ENCODE data around the gene AHNAK2.
"Not testable (repeated sequence)": the region's sequence is repeated elsewhere in the genome, so short reads cannot be mapped to it uniquely, and the experiment has no call there.

The AHNAK2 gene

GRCh38 chr14:104895207-104895785 lies 82.9 kb downstream of the AHNAK2 start:
- no peak for DNase-seq

DNA sequence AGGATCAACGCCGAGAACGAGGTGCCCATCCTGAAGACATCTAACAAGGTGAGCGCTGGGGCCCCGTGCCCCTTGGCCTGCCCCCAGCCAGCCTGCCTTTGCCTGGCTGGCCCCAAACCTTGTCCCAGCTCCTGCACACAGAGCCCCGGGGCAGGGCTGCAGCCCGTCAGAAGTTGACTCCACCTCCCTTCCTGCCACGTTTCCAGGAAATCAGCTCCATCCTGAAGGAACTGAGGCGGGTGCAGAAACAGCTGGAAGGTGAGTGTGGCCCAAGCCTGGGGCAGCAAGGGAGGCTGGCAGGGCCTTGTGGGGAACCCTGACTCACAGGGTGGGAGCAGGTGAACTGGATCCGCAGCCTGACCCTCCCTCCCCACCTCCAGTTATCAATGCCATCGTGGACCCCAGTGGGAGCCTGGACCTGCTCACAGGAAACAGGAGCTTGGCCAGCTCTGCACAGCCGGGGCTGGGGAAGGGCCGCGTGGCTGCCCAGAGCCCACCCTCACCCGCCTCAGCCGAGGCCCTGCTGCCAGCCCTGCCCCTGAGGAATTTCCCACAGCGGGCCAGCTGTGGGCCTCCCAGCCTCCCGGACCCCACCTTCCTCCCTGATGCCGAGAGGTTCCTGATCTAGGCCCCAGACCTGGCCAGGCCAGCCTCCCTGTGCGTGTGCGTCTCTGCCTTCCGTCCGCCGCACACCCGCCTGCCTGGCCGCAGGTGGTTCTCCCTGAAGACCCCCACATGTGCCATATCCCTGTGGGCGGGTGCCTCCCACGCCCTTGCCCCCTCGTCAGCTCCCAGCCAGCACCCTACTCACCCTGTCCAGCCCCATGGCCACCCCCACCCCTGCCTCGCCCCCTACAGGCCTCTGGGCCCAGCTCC lies 83.6 kb downstream of the AHNAK2 start:
- DNase-seq = no peak

GRCh38 chr14:104893435-104894207 lies 84.6 kb downstream of the AHNAK2 start:
- DNase-seq = no peak

GRCh38 chr14:104892531-104893434 lies 85.4 kb downstream of the AHNAK2 start:
- DNase-seq = no peak

GRCh38 chr14:104891664-104892530 lies 86.3 kb downstream of the AHNAK2 start:
- DNase-seq = no peak

GRCh38 chr14:104891121-104891551 lies 87.0 kb downstream of the AHNAK2 start:
- no peak for DNase-seq

DNA sequence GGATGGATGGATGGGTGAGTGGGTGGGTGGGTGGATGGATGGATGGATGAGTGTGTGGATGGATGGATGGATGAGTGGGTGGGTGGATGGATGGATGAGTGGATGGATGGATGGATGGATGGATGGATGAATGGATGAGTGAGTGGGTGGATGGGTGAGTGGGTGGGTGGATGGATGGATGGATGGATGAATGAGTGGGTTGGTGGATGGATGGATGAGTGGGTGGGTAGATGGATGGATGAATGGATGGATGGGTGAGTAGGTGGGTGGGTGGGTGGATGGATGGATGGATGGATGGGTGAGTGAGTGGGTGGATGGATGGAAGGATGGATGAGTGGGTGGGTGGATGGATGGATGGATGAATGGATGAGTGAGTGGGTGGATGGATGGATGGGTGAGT lies 87.9 kb downstream of the AHNAK2 start:
- DNase-seq = not testable (repeated sequence)

DNA sequence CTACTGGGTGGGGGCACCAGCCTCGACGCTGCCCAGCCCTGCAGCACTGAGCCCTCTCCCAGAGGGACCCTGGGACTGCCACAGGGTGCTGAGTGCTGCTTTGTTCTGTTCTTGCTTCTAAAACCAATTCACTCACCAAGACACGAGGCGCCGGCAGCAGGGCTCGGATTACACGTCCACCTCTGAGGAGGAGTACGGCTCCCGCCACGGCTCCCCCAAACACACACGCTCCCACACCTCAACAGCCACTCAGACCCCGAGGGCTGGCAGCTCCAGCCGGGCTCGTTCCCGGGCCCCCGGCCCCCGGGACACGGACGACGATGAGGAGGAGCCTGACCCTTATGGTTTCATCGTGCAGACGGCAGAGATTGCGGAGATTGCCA lies 88.8 kb downstream of the AHNAK2 start:
- no peak for DNase-seq

DNA sequence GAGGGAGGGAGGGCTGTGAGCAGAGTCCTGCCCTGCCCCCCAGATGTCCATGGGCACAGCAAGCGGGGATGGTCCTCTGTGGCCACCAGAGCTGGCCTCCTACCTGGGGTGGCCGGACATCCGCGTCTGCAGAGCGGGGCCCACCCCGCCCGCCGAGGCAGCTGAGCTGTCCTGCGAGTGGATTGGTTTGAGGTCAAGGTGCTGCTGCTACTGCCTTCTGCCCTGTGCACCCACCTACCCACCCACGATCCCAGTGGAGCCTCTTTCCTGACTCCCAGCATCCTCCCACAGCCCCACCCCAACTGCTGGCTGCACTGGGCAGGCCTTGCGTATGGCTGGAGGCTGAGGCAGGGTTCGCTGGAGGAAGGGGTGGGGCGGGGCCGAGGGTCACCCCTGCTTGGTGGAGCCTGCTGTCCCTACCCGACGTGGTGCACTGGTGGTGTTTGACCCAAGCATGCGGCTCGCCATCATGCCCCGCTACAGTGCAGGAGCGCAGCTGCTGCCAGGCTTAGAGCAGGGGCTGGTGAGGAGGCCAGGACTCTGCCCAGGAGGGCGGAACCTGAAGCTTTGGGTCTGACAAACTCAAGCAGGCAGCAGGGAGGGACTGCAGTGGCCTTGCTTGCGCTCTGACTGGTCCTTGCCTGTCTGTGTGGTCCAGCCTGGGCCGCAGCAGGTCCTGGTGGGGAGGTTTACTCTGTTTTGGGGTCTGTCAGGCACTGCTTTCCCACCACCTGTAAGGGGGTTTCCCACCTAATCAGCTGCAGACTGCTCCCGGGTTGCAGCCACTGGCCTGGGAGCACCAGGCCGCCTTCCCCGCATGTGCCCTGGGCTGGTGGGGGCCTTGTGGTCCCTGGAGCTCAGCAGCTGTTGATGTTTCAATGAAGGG lies 89.4 kb downstream of the AHNAK2 start:
- DNase-seq = no peak

DNA sequence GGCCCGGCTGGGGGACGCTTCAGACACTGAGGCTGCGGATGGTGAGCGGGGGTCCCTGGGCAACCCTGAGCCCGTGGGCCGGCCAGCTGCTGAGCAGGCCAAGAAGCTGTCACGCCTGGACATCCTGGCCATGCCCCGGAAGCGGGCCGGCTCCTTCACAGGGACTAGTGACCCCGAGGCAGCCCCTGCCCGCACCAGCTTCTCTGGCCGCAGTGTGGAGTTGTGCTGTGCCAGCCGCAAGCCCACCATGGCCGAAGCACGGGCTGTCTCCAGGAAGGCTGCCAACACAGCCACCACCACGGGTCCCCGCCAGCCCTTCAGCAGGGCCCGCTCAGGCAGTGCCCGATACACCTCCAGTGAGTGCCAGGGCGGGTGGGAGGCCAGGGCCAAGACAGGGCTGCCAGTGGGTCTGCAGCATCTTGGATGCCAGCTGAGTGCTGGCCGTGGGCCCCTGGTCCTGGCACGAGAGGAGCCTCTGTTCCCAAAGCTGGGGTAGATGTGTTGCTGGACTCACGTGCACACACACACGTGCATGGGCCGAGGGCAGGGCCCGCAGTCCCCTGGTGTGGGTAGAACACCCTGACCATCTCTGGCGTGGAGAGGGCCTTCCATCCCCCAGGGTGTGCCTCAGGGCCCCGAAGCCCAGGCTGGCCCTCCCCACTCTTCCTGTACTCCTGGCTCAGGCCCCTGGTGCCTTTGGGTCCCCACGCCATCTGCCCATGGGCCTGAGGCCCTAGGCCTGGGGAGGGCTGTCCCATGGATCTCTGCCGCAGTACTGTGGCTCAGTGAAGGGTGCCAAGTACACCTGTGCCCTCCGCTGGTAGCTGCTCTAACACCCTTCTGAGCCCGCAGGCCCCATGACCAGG lies 90.3 kb downstream of the AHNAK2 start:
- no peak for DNase-seq
